ENCODE results near the gene NEAT1.
"Not testable (repeated sequence)": the region's sequence is repeated elsewhere in the genome, so short reads cannot be mapped to it uniquely, and the experiment has no call there.

The NEAT1 gene

GRCh38 chr11:65438257-65439151, 15.9 kb downstream of the NEAT1 start:
- peaks cover 91% of the 10 kb centered on the region for H3K36me3 Mint-ChIP-seq (ENCODE audit: low read depth)
- peak overlapping the region; percentile 93 for H3K27ac Mint-ChIP-seq
- no peak for DNase-seq
- peaks cover 88% of the 10 kb centered on the region for H3K4me1 Mint-ChIP-seq (ENCODE audit: low read depth)
- no peaks in the 10 kb centered on the region for H3K9me3 Mint-ChIP-seq
- peak overlapping the region; percentile 30 for H3K4me3 Mint-ChIP-seq
- H3K27me3 Mint-ChIP-seq = no peaks in the 10 kb centered on the region

GRCh38 chr11:65439331-65440181, 17.0 kb downstream of the NEAT1 start:
- H3K36me3 Mint-ChIP-seq (ENCODE audit: low read depth) = peaks cover 90% of the 10 kb centered on the region
- no peaks in the 10 kb centered on the region for H3K9me3 Mint-ChIP-seq
- H3K4me1 Mint-ChIP-seq (ENCODE audit: low read depth) = peaks cover 85% of the 10 kb centered on the region
- peak overlapping the region; percentile 32 for H3K4me3 Mint-ChIP-seq
- H3K27ac Mint-ChIP-seq = peak overlapping the region; percentile 93
- no peaks in the 10 kb centered on the region for H3K27me3 Mint-ChIP-seq
- no peak for DNase-seq

- H3K4me1 Mint-ChIP-seq (ENCODE audit: low read depth) = peaks cover 71% of the 10 kb centered on the region
- H3K36me3 Mint-ChIP-seq (ENCODE audit: low read depth) = peaks cover 82% of the 10 kb centered on the region
- peak overlapping the region; percentile 30 for H3K4me3 Mint-ChIP-seq
- H3K27ac Mint-ChIP-seq = peak overlapping the region; percentile 93
- H3K9me3 Mint-ChIP-seq = no peaks in the 10 kb centered on the region
- DNase-seq = no peak
- H3K27me3 Mint-ChIP-seq = no peaks in the 10 kb centered on the region
Measured at GRCh38 chr11:65440831-65441499, 18.4 kb downstream of the NEAT1 start.

GRCh38 chr11:65442842-65443331, 20.3 kb downstream of the NEAT1 start:
- no peak overlapping the region for H3K4me3 Mint-ChIP-seq
- DNase-seq = no peak
- H3K36me3 Mint-ChIP-seq (ENCODE audit: low read depth) = peaks cover 69% of the 10 kb centered on the region
- no peaks in the 10 kb centered on the region for H3K27me3 Mint-ChIP-seq
- peaks cover 55% of the 10 kb centered on the region for H3K4me1 Mint-ChIP-seq (ENCODE audit: low read depth)
- H3K27ac Mint-ChIP-seq = peak overlapping the region; percentile 58
- no peaks in the 10 kb centered on the region for H3K9me3 Mint-ChIP-seq

- DNase-seq = no peak
Measured at GRCh38 chr11:65444314-65445051, 21.9 kb downstream of the NEAT1 start.

GRCh38 chr11:65445101-65445603, 22.6 kb downstream of the NEAT1 start:
- DNase-seq = no peak
- no peak overlapping the region for H3K4me3 Mint-ChIP-seq
- peak overlapping the region; percentile 57 for H3K27ac Mint-ChIP-seq
- no peaks in the 10 kb centered on the region for H3K27me3 Mint-ChIP-seq
- H3K9me3 Mint-ChIP-seq = no peaks in the 10 kb centered on the region
- peaks cover 48% of the 10 kb centered on the region for H3K36me3 Mint-ChIP-seq (ENCODE audit: low read depth)
- peaks cover 42% of the 10 kb centered on the region for H3K4me1 Mint-ChIP-seq (ENCODE audit: low read depth)

More at GRCh38 chr11:65444314-65445051, 21.9 kb downstream of the NEAT1 start:
- H3K36me3 Mint-ChIP-seq (ENCODE audit: low read depth) = peaks cover 55% of the 10 kb centered on the region
- H3K4me3 Mint-ChIP-seq = no peak overlapping the region
- H3K27ac Mint-ChIP-seq = peak overlapping the region; percentile 57
- H3K9me3 Mint-ChIP-seq = no peaks in the 10 kb centered on the region
- H3K27me3 Mint-ChIP-seq = no peaks in the 10 kb centered on the region
- peaks cover 48% of the 10 kb centered on the region for H3K4me1 Mint-ChIP-seq (ENCODE audit: low read depth)

- peaks cover 35% of the 10 kb centered on the region for H3K4me1 Mint-ChIP-seq (ENCODE audit: low read depth)
- H3K27ac Mint-ChIP-seq = peak overlapping the region; percentile 73
- no peak for DNase-seq
- H3K9me3 Mint-ChIP-seq = no peaks in the 10 kb centered on the region
- no peak overlapping the region for H3K4me3 Mint-ChIP-seq
- H3K36me3 Mint-ChIP-seq (ENCODE audit: low read depth) = peaks cover 44% of the 10 kb centered on the region
- H3K27me3 Mint-ChIP-seq = no peaks in the 10 kb centered on the region
Measured at GRCh38 chr11:65445604-65446445, 23.2 kb downstream of the NEAT1 start.

GRCh38 chr11:65446446-65447277, 24.1 kb downstream of the NEAT1 start:
- Mint-ChIP-seq H3K36me3 (ENCODE audit: low read depth) (peaks cover 37% of the 10 kb centered on the region), H3K4me3 (no peak overlapping the region), H3K9me3 (no peaks in the 10 kb centered on the region), H3K4me1 (ENCODE audit: low read depth) (peaks cover 28% of the 10 kb centered on the region), H3K27me3 (no peaks in the 10 kb centered on the region), H3K27ac (peak overlapping the region; percentile 73)
- DNase-seq = no peak

- Mint-ChIP-seq H3K27ac (peak overlapping the region; percentile 71), H3K36me3 (ENCODE audit: low read depth) (peaks cover 24% of the 10 kb centered on the region), H3K9me3 (no peaks in the 10 kb centered on the region), H3K4me1 (ENCODE audit: low read depth) (peaks cover 23% of the 10 kb centered on the region), H3K27me3 (no peaks in the 10 kb centered on the region), H3K4me3 (no peak overlapping the region)
- no peak for DNase-seq
Measured at GRCh38 chr11:65448074-65448417, 25.4 kb downstream of the NEAT1 start.

GRCh38 chr11:65448418-65449105, 26.0 kb downstream of the NEAT1 start:
- Mint-ChIP-seq H3K9me3 (no peaks in the 10 kb centered on the region), H3K4me3 (no peak overlapping the region), H3K4me1 (ENCODE audit: low read depth) (peaks cover 23% of the 10 kb centered on the region), H3K27ac (peak overlapping the region; percentile 71), H3K27me3 (no peaks in the 10 kb centered on the region), H3K36me3 (ENCODE audit: low read depth) (peaks cover 18% of the 10 kb centered on the region)
- peak; percentile 32 for DNase-seq

GRCh38 chr11:65451301-65451700, 28.7 kb downstream of the NEAT1 start:
- not testable (repeated sequence) for H3K27me3 Mint-ChIP-seq; H3K4me3 Mint-ChIP-seq; H3K27ac Mint-ChIP-seq; H3K9me3 Mint-ChIP-seq; DNase-seq; H3K36me3 Mint-ChIP-seq (ENCODE audit: low read depth)
- H3K4me1 Mint-ChIP-seq (ENCODE audit: low read depth) = peaks cover 40% of the 10 kb centered on the region

GRCh38 chr11:65452259-65452658, 29.7 kb downstream of the NEAT1 start:
- not testable (repeated sequence) for DNase-seq; H3K27ac Mint-ChIP-seq; H3K36me3 Mint-ChIP-seq (ENCODE audit: low read depth); H3K9me3 Mint-ChIP-seq; H3K27me3 Mint-ChIP-seq; H3K4me3 Mint-ChIP-seq
- peaks cover 43% of the 10 kb centered on the region for H3K4me1 Mint-ChIP-seq (ENCODE audit: low read depth)

All from activated T-cell treated with anti-CD3 and anti-CD28 coated beads, Interleukin-2, amount 50 U/mL, for 24 hours (primary cell).